GM06990 (cell line): Measurements from ENCODE around the gene HYAL3.
A peak's percentile ranks its signal among the peaks of the same experiment; 100 is the strongest.

Experiments
- DNase-seq: peaks from one replicate; pipeline ENCODE4 v3.0.0-alpha.2; 2011; ENCODE audit not compliant: insufficient read length; ENCODE audit errors: extremely low read depth
- H3K27me3 ChIP-seq: replicated peaks from 2 replicates; pipeline ENCODE4 v1.6.0; 2011; ENCODE audit warnings: low read length; ENCODE audit not compliant: control insufficient read depth, insufficient read depth
- H3K36me3 ChIP-seq: 2 replicates; pipeline ENCODE4 v1.5.1; 2011; ENCODE audit warnings: low read length; ENCODE audit not compliant: control insufficient read depth, insufficient read depth
- H3K4me3 ChIP-seq: replicated peaks from 2 replicates; pipeline ENCODE4 v1.5.1; 2011; ENCODE audit warnings: low read depth, mild to moderate bottlenecking, control low read depth, low read length
- TF ChIP-seq, protein P1 (sequence below): IDR thresholded peaks from 2 replicates; pipeline ENCODE4 v1.5.1; 2011; ENCODE audit warnings: low read length, control low read depth, mild to moderate bottlenecking, inconsistent platforms; ENCODE audit not compliant: insufficient read depth, poor library complexity, severe bottlenecking

Gene HYAL3

DNA sequence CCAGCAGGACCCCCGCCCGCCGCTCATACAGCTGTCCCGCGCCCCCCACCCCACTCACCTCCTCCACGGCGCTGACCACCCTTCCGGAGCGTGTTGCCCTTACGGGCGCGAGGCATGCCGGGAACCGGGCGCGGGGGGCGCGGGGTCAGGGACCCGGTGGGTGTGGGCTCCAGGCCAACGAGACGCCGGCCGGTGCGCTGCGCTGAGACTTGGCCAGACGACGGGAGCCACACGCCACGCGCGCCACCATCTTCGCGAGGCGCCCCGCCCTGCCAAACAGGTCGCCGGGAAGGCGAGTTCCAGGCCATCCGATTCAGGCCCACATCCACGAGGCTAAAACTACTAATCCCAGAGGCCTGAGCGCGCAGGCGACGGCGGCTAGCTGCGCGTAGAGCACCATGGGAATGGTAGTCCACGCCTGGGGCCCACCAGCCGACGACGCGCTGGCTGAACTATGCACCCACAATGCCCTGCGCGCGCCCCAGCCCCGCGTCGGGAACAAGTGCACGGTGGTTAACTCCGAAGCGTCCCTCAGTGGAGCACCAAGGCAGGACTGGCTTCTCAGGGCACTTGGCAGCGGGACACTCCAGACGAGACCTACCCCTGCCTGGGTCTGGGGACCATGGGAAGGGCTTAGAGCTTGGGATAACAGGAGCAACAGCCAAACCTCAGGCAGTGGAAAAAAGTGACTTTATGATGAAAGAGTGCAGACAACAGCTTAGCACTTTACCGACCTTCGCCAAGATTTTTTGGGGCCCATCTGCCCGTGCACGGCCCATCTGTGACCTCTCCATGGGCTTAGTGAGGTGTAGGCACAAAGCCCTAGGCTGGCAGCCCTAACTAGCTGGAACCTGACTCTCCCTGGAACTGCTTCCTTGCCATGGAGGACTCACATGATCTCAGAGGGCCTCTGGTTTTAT, 6.8 kb downstream of the HYAL3 start, which contains the start of gene IFRD2:
TSS of gene IFRD2 (minus strand) at position 271 of the 920 bp plus-strand sequence. CDS start at position 116, 155 bp downstream.
- peaks cover 22% of the 10 kb centered on the region for H3K36me3 ChIP-seq
- peak; percentile 97 for DNase-seq
- peak within 1 kb of the TSS; percentile 95 for H3K4me3 ChIP-seq
- H3K27me3 ChIP-seq: no peaks in the 10 kb centered on the region
- TF ChIP-seq, protein P1, sequence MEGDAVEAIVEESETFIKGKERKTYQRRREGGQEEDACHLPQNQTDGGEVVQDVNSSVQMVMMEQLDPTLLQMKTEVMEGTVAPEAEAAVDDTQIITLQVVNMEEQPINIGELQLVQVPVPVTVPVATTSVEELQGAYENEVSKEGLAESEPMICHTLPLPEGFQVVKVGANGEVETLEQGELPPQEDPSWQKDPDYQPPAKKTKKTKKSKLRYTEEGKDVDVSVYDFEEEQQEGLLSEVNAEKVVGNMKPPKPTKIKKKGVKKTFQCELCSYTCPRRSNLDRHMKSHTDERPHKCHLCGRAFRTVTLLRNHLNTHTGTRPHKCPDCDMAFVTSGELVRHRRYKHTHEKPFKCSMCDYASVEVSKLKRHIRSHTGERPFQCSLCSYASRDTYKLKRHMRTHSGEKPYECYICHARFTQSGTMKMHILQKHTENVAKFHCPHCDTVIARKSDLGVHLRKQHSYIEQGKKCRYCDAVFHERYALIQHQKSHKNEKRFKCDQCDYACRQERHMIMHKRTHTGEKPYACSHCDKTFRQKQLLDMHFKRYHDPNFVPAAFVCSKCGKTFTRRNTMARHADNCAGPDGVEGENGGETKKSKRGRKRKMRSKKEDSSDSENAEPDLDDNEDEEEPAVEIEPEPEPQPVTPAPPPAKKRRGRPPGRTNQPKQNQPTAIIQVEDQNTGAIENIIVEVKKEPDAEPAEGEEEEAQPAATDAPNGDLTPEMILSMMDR: no peak

DNA sequence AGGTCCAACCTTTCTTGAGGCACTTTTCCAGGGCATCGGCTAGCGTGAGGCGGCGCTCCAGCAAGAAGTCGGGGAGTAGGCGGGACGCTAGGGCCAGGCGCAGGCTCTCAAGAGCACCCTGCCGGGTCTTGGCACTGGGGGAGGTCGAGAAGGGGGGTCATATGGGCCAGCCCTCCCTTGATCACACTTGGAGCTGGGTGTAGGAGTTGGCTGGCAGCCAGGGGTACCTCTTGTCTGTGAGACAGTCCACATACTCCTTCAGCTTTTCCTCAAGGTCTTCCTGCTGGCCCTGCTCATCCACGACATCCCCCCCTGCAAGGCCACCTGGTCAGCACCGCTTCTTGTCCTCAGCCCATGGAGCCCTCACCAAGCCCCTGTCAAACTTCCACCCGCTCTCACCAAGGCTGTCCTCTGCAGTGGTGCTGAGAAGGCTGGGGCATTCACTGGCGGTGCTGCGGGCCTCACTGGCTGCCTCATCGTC, 9.0 kb downstream of the HYAL3 start:
- H3K36me3 ChIP-seq: peaks cover 28% of the 10 kb centered on the region
- H3K27me3 ChIP-seq: no peaks in the 10 kb centered on the region
- DNase-seq: peak; percentile 3
- TF ChIP-seq, protein P1: no peak
- no peak overlapping the region for H3K4me3 ChIP-seq

DNA sequence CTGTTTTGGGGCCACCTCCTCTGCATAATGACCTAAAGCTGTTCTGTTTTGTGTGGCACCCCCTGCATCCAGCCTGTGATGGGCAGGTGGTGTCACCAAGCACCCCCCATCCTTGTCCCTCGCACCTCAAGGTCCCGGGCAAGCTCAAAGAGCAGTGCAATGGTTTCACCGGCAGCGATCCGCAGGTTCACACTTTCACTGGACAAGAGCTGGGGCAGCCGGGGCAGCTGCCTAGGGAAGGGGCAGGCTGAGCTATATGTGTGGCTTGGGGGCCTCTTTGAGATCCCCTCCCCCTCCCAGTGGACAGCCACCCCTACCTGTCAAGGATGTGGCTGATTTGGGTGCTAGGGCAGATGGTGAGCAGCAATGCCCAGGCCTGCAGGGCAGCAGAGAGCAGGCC, 10.1 kb downstream of the HYAL3 start:
- H3K27me3 ChIP-seq: no peaks in the 10 kb centered on the region
- peak; percentile 3 for DNase-seq
- no peak overlapping the region for H3K4me3 ChIP-seq
- H3K36me3 ChIP-seq: peaks cover 28% of the 10 kb centered on the region
- TF ChIP-seq, protein P1: no peak

DNA sequence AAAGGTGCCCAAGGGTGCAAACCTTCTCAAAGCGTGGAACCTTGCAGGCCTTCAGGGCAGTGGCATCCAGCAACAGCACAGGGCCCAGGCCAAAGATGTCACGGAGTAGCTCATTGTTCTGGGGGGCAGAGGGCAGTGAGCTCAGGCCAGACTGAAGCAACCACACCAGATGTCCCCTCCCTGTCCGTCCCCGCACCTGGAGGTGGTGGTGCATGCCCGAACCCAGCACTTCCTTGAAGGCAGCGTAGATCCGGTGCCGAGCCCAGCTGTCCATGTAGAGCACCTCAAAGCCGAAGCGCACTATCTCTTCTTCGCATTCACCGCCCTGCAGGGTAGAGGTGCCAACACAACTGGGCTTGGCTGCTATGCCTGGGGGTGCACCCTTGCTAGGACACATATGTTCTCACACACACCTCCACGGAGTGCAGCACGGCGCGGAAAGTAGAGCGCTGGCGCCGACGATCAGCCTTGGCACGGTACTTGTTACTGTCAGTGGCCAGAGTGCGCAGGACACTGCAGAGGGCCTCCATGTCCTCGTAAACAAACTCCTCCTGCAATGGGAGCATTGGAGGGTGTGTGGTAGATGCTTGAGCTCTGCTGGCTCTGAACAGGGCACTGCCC, 10.7 kb downstream of the HYAL3 start:
- TF ChIP-seq, protein P1: no peak
- peak; percentile 14 for DNase-seq
- peaks cover 28% of the 10 kb centered on the region for H3K36me3 ChIP-seq
- H3K27me3 ChIP-seq: no peaks in the 10 kb centered on the region
- H3K4me3 ChIP-seq: no peak overlapping the region

DNA sequence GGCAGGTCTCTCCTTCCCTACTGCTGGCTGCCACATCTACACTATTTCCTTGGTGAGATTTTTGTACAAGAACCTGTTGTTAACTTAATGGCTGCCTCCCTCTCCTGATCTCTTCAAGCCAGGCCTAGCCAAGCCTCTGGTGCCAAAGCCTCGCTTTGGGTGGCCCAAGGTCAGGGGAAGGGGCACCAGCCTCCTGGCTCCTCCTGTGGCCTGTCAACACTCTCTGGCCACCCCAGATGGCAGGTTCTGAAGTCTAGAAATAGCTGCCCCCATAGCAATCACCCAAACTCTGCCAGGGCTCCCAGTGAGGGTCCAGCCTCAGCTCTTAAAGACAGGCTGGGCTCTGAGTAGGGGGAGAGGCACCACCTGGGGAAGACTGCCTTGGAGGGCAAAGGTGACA, 11.9 kb downstream of the HYAL3 start:
- no peak overlapping the region for H3K4me3 ChIP-seq
- peaks cover 28% of the 10 kb centered on the region for H3K36me3 ChIP-seq
- TF ChIP-seq, protein P1: no peak

More for the DNA sequence above, 11.9 kb downstream of the HYAL3 start:
- H3K27me3 ChIP-seq: no peaks in the 10 kb centered on the region
- peak; percentile 1 for DNase-seq
